Measurements from ENCODE around the gene MAP2. TPM values are rescaled to one million over a fixed set of nuclear protein-coding genes. Genes with fewer than 3 reads are reported as not detected.
A peak's percentile ranks its signal among the peaks of the same experiment; 100 is the strongest.

MAP2 gene
- total and polyA plus RNA-seq, 10 of the 15 experiments (the other 5 are each of a cell fraction or from before 2014, with no cell fraction given), result 0.01 TPM; not detected in 9

- no peaks in the 10 kb centered on the region for H3K27me3 ChIP-seq (replicated peaks in 1 of 2; ENCODE audit: control insufficient read depth in 2 of 2, insufficient read depth in 2 of 2, low read length in 1 of 2)
- peaks cover 10% of the 10 kb centered on the region; the same call in 1 of the 2 replicates for H3K4me1 ChIP-seq (ENCODE audit: control insufficient read depth, insufficient read depth, low read length)
- H3K27ac ChIP-seq (ENCODE audit: control insufficient read depth, insufficient read depth), result no peak overlapping the region
- in situ Hi-C loops (cut with MboI) (no loop called here), intact Hi-C loops (cut with micrococcal nuclease; ENCODE audit: unreplicated experiment) (no loop called here)
- FAIRE-seq, result no peak
- H3K36me3 ChIP-seq (ENCODE audit: control insufficient read depth in 2 of 2, insufficient read depth in 2 of 2, low read length in 1 of 2), result no peaks in the 10 kb centered on the region
- H3K4me2 ChIP-seq (ENCODE audit: control insufficient read depth, insufficient read depth), result peak overlapping the region; percentile 61
- ChIA-PET POLR2A (no interaction called here), RAD21 (ENCODE audit: unreplicated experiment) (no interaction called here), SMC1A (ENCODE audit: uncharacterized antibody, unreplicated experiment) (interaction anchor here (1.0 kb wide), 1 partner anchor 36 kb away, joined by 3 read pairs; no protein-coding TSS in a partner anchor), CTCF (interaction anchor here (1.5 kb wide), 1 partner anchor 10 kb away, joined by 5 read pairs; no protein-coding TSS in a partner anchor)
- no peaks in the 10 kb centered on the region for H4K20me1 ChIP-seq (ENCODE audit: control insufficient read depth, insufficient read depth)
- H3K9ac ChIP-seq (ENCODE audit: control insufficient read depth, insufficient read depth, low read length), result no peak overlapping the region
- DNase-seq (ENCODE audit: low read depth, low spot score), result no peak
- H3K4me3 ChIP-seq, result no peak overlapping the region
- ATAC-seq, result peak; percentile 47; the same call in 2 of the 3 replicates
- BruUV-seq (replicated peaks), result no TSS peak
- no peak overlapping the region for H2AFZ ChIP-seq (ENCODE audit: control insufficient read depth, low read depth, low read length)
- H3K9me3 ChIP-seq (replicated peaks; ENCODE audit: control insufficient read depth, insufficient read depth, low read length), result no peaks in the 10 kb centered on the region
- no peaks in the 10 kb centered on the region for H3K79me2 ChIP-seq (ENCODE audit: control insufficient read depth, insufficient read depth, low read length)
- TF ChIP-seq YBX1 (IDR thresholded peaks at IDR 0.05), result no peak
- peak; percentile 85 for TF ChIP-seq TCF7 (IDR thresholded peaks at IDR 0.05; ENCODE audit: borderline replicate concordance)
- TF ChIP-seq IKZF2 (IDR thresholded peaks at IDR 0.05), result 0 out of 4 replicates have a peak, but pooled peaks of 1 of the 2 experiments have one; percentile 24
- TF ChIP-seq ATF7 (IDR thresholded peaks at IDR 0.05; ENCODE audit: low read depth), result 0 out of 2 replicates have a peak, but pooled peaks have one; percentile 12
- TF ChIP-seq JUNB (IDR thresholded peaks at IDR 0.05), result peak; percentile 21; the same call in 1 of the 2 replicates
- TF ChIP-seq NBN (IDR thresholded peaks at IDR 0.05), result no peak
- no peak for TF ChIP-seq NRF1 (conservative IDR thresholded peaks at IDR 0.05; ENCODE audit: low read depth, low read length)
- 0 out of 2 replicates have a peak, but pooled peaks have one; percentile 25 for TF ChIP-seq ZNF384 (IDR thresholded peaks at IDR 0.05; ENCODE audit: borderline replicate concordance, low read depth, low read length)
- TF ChIP-seq CBX5 (IDR thresholded peaks at IDR 0.05; ENCODE audit: low read depth), result no peak
- peak; percentile 84 for TF ChIP-seq RUNX3 (IDR thresholded peaks at IDR 0.05; ENCODE audit: low read length)
- no peak for TF ChIP-seq EGR1 (IDR thresholded peaks at IDR 0.05; ENCODE audit: borderline replicate concordance in 1 of 2, low read depth in 2 of 2, low read length in 2 of 2)
- no peak for TF ChIP-seq SMAD1 (IDR thresholded peaks at IDR 0.05; ENCODE audit: low read depth, partially characterized antibody)
- peak; percentile 27; the same call in 1 of the 2 replicates for TF ChIP-seq ATF2 (IDR thresholded peaks at IDR 0.05; ENCODE audit: low read length)
- 0 out of 2 replicates have a peak, but pooled peaks have one; percentile 44 for TF ChIP-seq RELB (IDR thresholded peaks at IDR 0.05; ENCODE audit: low read depth)
- no peak for TF ChIP-seq RBBP5 (conservative IDR thresholded peaks at IDR 0.05)
- TF ChIP-seq ZNF207 (IDR thresholded peaks at IDR 0.05; ENCODE audit: borderline replicate concordance), result no peak
- peak; percentile 78; the same call in 1 of the 2 replicates for TF ChIP-seq NFIC (IDR thresholded peaks at IDR 0.05; ENCODE audit: low read depth, low read length)
- TF ChIP-seq FOXM1 (IDR thresholded peaks at IDR 0.05; ENCODE audit: low read depth, low read length), result peak; percentile 50; the same call in 1 of the 2 replicates
- TF ChIP-seq MEF2B (IDR thresholded peaks at IDR 0.05; ENCODE audit: partially characterized antibody, poor library complexity, severe bottlenecking), result peak; percentile 67
- TF ChIP-seq KDM1A (IDR thresholded peaks at IDR 0.05; ENCODE audit: borderline replicate concordance), result no peak
- TF ChIP-seq MEF2A (IDR thresholded peaks at IDR 0.05; ENCODE audit: insufficient read depth, low read depth, low read length), result peak; percentile 93
- TF ChIP-seq E4F1 (IDR thresholded peaks at IDR 0.05; ENCODE audit: borderline replicate concordance, partially characterized antibody), result no peak
Observed at GRCh38 chr2:209525834-209526281, 102.0 kb downstream of the MAP2 start.

Measured in GM12878 (cell line).